ENCODE results near the gene PHRF1.

DNA sequence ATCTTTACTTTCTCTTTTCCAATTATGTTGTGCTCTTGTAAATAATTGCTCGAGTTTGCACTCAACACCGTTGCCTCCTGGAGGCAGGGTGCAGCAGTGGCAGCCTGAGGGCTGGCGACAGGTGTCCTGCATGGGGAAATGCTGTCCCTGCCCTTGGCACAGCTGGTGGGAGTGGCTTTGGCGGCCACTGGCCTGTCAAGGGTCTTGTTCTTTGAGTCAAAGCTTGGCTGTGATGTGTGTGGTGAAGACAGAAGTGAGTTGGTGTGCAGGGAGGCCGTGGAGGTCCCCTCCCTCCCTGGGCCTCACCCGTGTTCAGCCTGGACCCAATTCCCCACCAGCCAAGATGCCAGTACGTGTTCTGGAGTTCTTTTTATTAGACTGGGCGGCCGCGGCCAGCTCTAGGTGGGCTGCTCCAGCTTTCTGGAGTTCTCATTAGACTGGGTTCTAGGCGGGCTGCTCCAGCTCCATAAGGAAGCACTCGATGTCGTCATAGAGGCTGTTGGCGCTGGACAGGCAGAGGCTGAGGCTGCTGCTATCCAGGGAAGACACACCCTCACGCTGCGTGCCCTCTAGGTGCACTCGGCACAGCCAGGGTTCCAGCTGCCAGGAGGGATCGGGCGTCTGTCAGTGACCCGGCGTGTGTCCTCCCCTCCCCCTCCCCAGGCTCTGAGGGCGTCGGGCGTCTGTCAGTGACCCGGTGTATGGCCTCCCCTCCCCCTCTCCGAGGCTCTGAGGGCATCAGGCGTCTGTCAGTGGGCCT, 36.1 kb downstream of the PHRF1 start:
- TF ChIP-seq POLR2A (IDR thresholded peaks at IDR 0.05) (no peak), CTCF (IDR thresholded peaks at IDR 0.05) (no peak)

All from heart left ventricle (tissue), 13 donors.